ENCODE data around the gene GARIN5B. TPM values are rescaled to one million over a fixed set of nuclear protein-coding genes. Genes with fewer than 3 reads are reported as not detected.
A peak's percentile ranks its signal among the peaks of the same experiment; 100 is the strongest.

The GARIN5B gene
- total and polyA plus RNA-seq, 7 donors: not detected

DNA sequence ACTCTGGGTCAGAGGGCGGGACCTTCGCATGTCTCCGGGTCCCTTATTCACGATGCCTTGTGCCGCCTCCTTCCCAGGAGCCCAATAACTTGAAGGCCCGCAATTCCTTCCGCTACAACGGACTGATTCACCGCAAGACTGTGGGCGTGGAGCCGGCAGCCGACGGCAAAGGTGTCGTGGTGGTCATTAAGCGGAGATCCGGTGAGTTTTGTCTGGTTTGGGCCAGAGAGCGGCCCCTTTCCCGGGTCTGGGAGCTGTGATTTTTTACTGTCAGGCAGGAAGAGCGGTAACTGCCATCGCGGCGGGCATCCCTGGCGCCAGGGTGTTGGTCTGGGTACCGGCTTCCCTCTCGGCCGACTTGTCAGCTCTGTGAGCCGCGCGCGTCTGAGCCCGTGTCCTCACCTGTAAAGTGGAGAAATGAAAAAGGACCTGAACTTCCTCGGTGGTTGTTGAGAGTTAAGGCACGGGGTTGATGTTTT lies 23.5 kb upstream of the GARIN5B start:
- peaks cover 15 to 33% (median 17%) of the 10 kb centered on the region in 4 donors for H3K36me3 ChIP-seq
- no peaks in the 10 kb centered on the region for H3K27me3 ChIP-seq
- no peak for DNase-seq
- 1 to 2% methylated on average over 33 of the region's 33 CpGs for WGBS, 2 donors
- H3K9me3 ChIP-seq: no peaks in the 10 kb centered on the region
- H3K27ac ChIP-seq: peak overlapping the region; percentile 94 to 97 (median 96)
- intact Hi-C loops (cut with DNase I): loop anchor here (5.0 kb wide), 2 partner anchors 104 to 1519 kb away; partner anchors contain the start of genes BRSK1, HSPBP1 and MYADM
- H3K4me3 ChIP-seq: peak overlapping the region; percentile 80 to 95 (median 88)
- TF ChIP-seq EP300 (IDR thresholded peaks at IDR 0.05) (no peak), POLR2A (IDR thresholded peaks at IDR 0.05) (no peak), POLR2AphosphoS5 (IDR thresholded peaks at IDR 0.05) (no peak)
- TF ChIP-seq, protein P1, sequence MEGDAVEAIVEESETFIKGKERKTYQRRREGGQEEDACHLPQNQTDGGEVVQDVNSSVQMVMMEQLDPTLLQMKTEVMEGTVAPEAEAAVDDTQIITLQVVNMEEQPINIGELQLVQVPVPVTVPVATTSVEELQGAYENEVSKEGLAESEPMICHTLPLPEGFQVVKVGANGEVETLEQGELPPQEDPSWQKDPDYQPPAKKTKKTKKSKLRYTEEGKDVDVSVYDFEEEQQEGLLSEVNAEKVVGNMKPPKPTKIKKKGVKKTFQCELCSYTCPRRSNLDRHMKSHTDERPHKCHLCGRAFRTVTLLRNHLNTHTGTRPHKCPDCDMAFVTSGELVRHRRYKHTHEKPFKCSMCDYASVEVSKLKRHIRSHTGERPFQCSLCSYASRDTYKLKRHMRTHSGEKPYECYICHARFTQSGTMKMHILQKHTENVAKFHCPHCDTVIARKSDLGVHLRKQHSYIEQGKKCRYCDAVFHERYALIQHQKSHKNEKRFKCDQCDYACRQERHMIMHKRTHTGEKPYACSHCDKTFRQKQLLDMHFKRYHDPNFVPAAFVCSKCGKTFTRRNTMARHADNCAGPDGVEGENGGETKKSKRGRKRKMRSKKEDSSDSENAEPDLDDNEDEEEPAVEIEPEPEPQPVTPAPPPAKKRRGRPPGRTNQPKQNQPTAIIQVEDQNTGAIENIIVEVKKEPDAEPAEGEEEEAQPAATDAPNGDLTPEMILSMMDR (IDR thresholded peaks at IDR 0.05): no peak
- peaks cover 0 to 63% (median 54%) of the 10 kb centered on the region in 4 donors for H3K4me1 ChIP-seq

DNA sequence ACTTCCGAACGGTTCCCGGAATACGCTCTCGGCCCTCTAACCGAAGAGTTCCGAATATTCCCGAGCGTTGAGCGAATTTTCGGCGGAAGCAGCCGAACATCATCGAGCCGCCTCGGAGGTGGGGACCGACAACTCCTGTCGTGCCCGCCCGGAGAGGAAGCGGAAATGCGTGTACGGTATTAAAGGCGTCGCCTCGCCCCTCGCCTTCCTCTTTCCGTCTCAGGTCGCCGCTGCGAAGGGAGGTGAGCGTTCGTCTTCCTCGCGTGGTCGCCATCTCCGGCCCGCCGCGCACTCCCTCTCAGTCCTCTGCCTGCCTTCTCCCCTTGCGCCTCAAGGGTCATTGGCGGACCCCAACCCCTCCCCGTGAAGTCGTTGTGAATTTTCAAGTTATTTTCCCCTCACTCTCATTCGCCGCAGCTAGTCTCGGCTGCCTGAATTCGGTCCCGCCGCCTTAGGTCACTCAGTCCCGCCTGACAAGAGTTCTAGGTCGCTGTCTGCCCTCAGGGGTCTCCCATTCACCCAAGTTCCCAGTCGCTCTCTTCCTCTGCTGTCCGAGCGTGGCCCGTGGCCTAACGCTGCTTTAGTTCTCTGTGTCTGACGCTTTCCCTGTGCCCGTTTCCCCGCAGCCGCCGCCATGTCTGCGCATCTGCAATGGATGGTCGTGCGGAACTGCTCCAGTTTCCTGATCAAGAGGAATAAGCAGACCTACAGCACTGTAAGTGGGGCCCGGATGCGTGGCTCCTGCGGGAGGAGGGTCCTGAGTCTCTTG lies 22.8 kb upstream of the GARIN5B start, which contains the start of gene RPL28:
RPL28 (plus strand) TSS at position 209 of the 769 bp plus-strand sequence; CDS start at position 635, 426 bp downstream.
- H3K36me3 ChIP-seq: peaks cover 15 to 33% (median 17%) of the 10 kb centered on the region in 4 donors
- 0 to 1% methylated on average over 68 of the region's 68 CpGs for WGBS, 2 donors

GRCh38 chr19:55384920-55385723 lies 22.1 kb upstream of the GARIN5B start:
- TF ChIP-seq POLR2A (IDR thresholded peaks at IDR 0.05): peak in 1 of 2 donors; percentile 35
- TF ChIP-seq, protein P1 (IDR thresholded peaks at IDR 0.05): no peak
- TF ChIP-seq POLR2AphosphoS5 (IDR thresholded peaks at IDR 0.05): peak in 3 of 4 donors; percentile 2 to 41 (median 9)
- Histone ChIP-seq H3K9me3 (no peaks in the 10 kb centered on the region), H3K4me1 (peaks cover 0 to 59% (median 52%) of the 10 kb centered on the region in 4 donors), H3K4me3 (peak overlapping the region; percentile 39 to 95 (median 83)), H3K27me3 (no peaks in the 10 kb centered on the region), H3K36me3 (peaks cover 15 to 28% (median 17%) of the 10 kb centered on the region in 4 donors), H3K27ac (peak overlapping the region; percentile 94 to 97 (median 96))
- intact Hi-C loops (cut with DNase I): loop anchor here (1.0 to 5.0 kb wide), 4 partner anchors 22 to 1518 kb away; partner anchors contain the start of genes BRSK1, HSPBP1, MYADM and UBE2S
- WGBS, 2 donors: 2 to 4% methylated on average over 34 of the region's 34 CpGs
- DNase-seq: peak; percentile 99

More for the DNA sequence above, 22.8 kb upstream of the GARIN5B start, which contains the start of gene RPL28:
- H3K9me3 ChIP-seq: no peaks in the 10 kb centered on the region
- H3K4me3 ChIP-seq: peak within 1 kb of the TSS; percentile 80 to 95 (median 88)
- peak; percentile 99 for DNase-seq
- intact Hi-C loops (cut with DNase I): loop anchor here (1.0 to 5.0 kb wide), 4 partner anchors 21 to 1519 kb away; partner anchors contain the start of genes BRSK1, HSPBP1, MYADM and UBE2S
- peak; percentile 99 for TF ChIP-seq POLR2A (IDR thresholded peaks at IDR 0.05)
- peak; percentile 99 to 100 (median 100) for TF ChIP-seq POLR2AphosphoS5 (IDR thresholded peaks at IDR 0.05)
- no peak for TF ChIP-seq EP300 (IDR thresholded peaks at IDR 0.05)
- TF ChIP-seq, protein P1 (IDR thresholded peaks at IDR 0.05): no peak
- no peaks in the 10 kb centered on the region for H3K27me3 ChIP-seq
- peak within 1 kb of the TSS; percentile 94 to 97 (median 96) for H3K27ac ChIP-seq
- H3K4me1 ChIP-seq: peaks cover 0 to 59% (median 54%) of the 10 kb centered on the region in 4 donors

DNA sequence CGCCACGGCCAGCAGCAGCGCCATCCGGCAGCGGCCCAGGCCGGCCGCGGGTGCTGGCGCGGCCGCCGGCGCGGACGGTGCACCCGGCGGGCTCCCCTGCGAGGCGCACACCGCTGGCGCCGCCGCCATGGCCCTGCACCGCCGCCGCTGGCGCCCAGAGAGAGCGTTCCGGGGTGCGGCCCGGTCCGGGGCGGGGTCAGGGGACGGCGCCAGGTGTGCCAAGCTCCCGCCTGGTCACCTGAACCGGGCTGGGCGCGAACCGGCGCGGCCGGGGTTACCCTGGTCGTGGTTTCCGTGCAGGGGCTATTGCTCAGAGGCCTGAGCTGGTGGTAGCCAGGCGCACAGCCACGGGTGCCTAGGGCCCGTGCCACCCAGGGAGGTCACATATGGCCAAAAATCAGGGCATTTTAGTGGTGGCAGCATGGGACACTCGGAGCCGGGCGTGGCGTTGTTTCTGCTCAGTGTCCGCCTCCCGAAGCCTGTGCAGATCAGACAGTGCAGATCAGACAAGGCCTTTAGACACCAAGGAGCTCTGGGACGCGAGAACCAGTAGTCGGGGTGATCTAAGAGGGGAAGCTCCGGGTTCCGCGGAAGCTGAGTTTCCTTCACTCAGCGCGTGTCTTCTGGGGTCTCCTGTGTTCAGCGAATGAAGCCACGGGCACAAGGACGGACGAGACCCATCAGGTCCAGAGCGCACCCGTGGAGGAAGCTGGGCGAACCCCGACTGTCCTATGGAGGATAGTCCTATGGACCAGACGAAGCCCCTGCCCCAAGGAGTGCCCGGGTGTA lies 21.3 kb upstream of the GARIN5B start, which contains the start of gene TMEM238:
TMEM238 (minus strand) TSS at position 162 of the 789 bp plus-strand sequence; CDS start at position 129, 33 bp downstream.
- peaks cover 0 to 53% (median 46%) of the 10 kb centered on the region in 4 donors for H3K4me1 ChIP-seq
- WGBS, 2 donors: 5 to 9% methylated on average over 72 of the region's 72 CpGs
- DNase-seq: no peak

More for the DNA sequence above, 21.3 kb upstream of the GARIN5B start, which contains the start of gene TMEM238:
- Histone ChIP-seq H3K9me3 (no peaks in the 10 kb centered on the region), H3K36me3 (peaks cover 15 to 20% (median 17%) of the 10 kb centered on the region in 4 donors), H3K27ac (peak within 1 kb of the TSS; percentile 94 to 97 (median 96)), H3K4me3 (peak within 1 kb of the TSS; percentile 39 to 95 (median 83)), H3K27me3 (no peaks in the 10 kb centered on the region)
- intact Hi-C loops (cut with DNase I): no loop called here
- TF ChIP-seq EP300 (IDR thresholded peaks at IDR 0.05) (no peak), POLR2AphosphoS5 (IDR thresholded peaks at IDR 0.05) (no peak), POLR2A (IDR thresholded peaks at IDR 0.05) (no peak)
- TF ChIP-seq, protein P1 (IDR thresholded peaks at IDR 0.05): no peak
